Testis (tissue), 2 donors: ENCODE results near the gene ARID2.

Experiments used
- POLR2A ChIP-seq: fragments of 450-650 bp; IDR thresholded peaks from one replicate; pipeline ENCODE4 v1.6.1; 2017; ENCODE audit warnings: antibody characterized with exemption, mild to moderate bottlenecking, moderate library complexity
- TF ChIP-seq, protein P1 (sequence below), 3 experiments: fragments of 450-650 bp in 2 of 3; fragments of 200-600 bp in 1 of 3; sonication (generic) in 1 of 3; IDR thresholded peaks; one replicate each; pipeline ENCODE4 v1.5.1; 2016 to 2019; ENCODE audit warnings: antibody characterized with exemption in 3 of 3, mild to moderate bottlenecking in 2 of 3, moderate library complexity in 1 of 3

- TF ChIP-seq, protein P1, sequence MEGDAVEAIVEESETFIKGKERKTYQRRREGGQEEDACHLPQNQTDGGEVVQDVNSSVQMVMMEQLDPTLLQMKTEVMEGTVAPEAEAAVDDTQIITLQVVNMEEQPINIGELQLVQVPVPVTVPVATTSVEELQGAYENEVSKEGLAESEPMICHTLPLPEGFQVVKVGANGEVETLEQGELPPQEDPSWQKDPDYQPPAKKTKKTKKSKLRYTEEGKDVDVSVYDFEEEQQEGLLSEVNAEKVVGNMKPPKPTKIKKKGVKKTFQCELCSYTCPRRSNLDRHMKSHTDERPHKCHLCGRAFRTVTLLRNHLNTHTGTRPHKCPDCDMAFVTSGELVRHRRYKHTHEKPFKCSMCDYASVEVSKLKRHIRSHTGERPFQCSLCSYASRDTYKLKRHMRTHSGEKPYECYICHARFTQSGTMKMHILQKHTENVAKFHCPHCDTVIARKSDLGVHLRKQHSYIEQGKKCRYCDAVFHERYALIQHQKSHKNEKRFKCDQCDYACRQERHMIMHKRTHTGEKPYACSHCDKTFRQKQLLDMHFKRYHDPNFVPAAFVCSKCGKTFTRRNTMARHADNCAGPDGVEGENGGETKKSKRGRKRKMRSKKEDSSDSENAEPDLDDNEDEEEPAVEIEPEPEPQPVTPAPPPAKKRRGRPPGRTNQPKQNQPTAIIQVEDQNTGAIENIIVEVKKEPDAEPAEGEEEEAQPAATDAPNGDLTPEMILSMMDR (IDR thresholded peaks at IDR 0.05), result no peak
- TF ChIP-seq POLR2A, result no peak
These were observed 168.6 kb downstream of the ARID2 start for GRCh38 chr12:45898094-45898493.
